Measurements from ENCODE around the gene ITGAL. TPM values are rescaled to one million over a fixed set of nuclear protein-coding genes. Genes with fewer than 3 reads are reported as not detected.

Gene ITGAL
- total and polyA plus RNA-seq, 2 of the 13 experiments (the other 11 are each of a cell fraction or from before 2014, with no cell fraction given): 0.86 to 1.2 TPM

DNA sequence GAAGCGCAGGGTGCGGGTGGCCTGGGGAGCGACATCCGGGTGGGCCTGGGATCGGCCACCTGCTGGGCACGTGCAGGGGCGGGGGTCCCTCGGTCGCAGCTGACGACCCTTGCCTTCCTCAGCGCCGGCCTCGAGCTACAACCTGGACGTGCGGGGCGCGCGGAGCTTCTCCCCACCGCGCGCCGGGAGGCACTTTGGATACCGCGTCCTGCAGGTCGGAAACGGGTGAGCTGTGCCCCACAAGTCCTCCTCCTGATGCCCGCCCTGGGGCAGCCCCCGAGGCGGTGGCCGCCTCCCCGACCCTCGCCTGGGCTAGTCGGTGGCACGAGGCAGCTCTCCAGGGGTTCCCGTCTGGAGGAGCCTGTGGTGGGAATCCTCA, 1.5 kb downstream of the ITGAL start:
- FAIRE-seq (no peak), ATAC-seq (no peak; the same call in 2 of the 3 replicates), DNase-seq (ENCODE audit: low spot score) (no peak)
- Histone ChIP-seq H3K27ac (ENCODE audit: extremely low read length, insufficient read depth, low read length) (no peak overlapping the region), H3K79me2 (ENCODE audit: insufficient read depth, low read length) (no peaks in the 10 kb centered on the region), H3K4me1 (ENCODE audit: insufficient read depth, low read length) (peaks cover 50% of the 10 kb centered on the region), H3K9ac (ENCODE audit: insufficient read depth, low read depth, low read length) (no peak overlapping the region), H4K20me1 (ENCODE audit: insufficient read depth, low read length) (no peaks in the 10 kb centered on the region), H3K27me3 (ENCODE audit: control insufficient read depth in 1 of 2, insufficient read depth in 2 of 2, low read length in 2 of 2) (peaks cover 3 to 18% of the 10 kb centered on the region in 2 experiments; a peak in 3 of 5 replicates), H2AFZ (ENCODE audit: low read length) (no peak overlapping the region), H3K4me3 (replicated peaks in 1 of 3; ENCODE audit: insufficient read depth in 1 of 3, low read depth in 2 of 3, low read length in 3 of 3) (no peak overlapping the region), H3K36me3 (replicated peaks in 1 of 2; ENCODE audit: control insufficient read depth in 1 of 2, insufficient read depth in 2 of 2, low read length in 2 of 2) (no peaks in the 10 kb centered on the region), H3K4me2 (ENCODE audit: low read depth, low read length) (no peak overlapping the region), H3K9me3 (ENCODE audit: low read length) (no peaks in the 10 kb centered on the region)
- in situ Hi-C loops (cut with HindIII; ENCODE audit: extremely low pct_ligation_motif_present, low pct_unique_long_range_greater_than_20kb) (no loop called here), intact Hi-C loops (cut with micrococcal nuclease; ENCODE audit: unreplicated experiment) (no loop called here)
- POLR2A ChIA-PET: no interaction called here
- TF ChIP-seq GLI4 (CRISPR knock-in tag; IDR thresholded peaks at IDR 0.05; ENCODE audit: borderline replicate concordance) (no peak), FOXA3 (CRISPR knock-in tag; IDR thresholded peaks at IDR 0.05) (no peak)
- WGBS (ENCODE audit: low lambda C conversion rate): 79% methylated on average over 35 of the region's 35 CpGs
- BruUV-seq (replicated peaks): no TSS peak
- CTCF ChIA-PET (ENCODE audit: low intra/inter-chr PET ratio, low total read pairs): no interaction called here

DNA sequence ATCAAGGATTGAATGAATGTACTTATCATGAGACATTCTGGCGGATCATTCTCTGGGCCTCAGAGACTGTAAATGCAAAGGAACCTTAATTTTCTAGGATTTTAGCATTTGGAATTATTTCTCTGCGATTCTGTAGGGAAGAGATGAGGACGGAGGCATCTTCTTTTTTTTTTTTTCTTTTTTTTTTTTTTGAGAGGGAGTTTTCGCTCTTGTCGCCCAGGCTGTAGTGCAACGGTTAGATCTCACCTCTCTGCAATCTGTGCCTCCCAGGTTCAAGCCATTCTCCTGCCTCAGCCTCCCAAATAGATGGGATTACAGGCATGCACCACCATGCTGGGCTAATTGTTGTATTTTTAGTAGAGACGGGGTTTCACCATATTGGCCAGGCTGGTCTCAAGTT, 2.1 kb downstream of the ITGAL start:
- ATAC-seq (no peak), FAIRE-seq (no peak), DNase-seq (ENCODE audit: low spot score) (no peak)
- H4K20me1 ChIP-seq (ENCODE audit: insufficient read depth, low read length): no peaks in the 10 kb centered on the region
- peaks cover 3 to 18% of the 10 kb centered on the region in 2 experiments; a peak in 3 of 5 replicates for H3K27me3 ChIP-seq (ENCODE audit: control insufficient read depth in 1 of 2, insufficient read depth in 2 of 2, low read length in 2 of 2)
- no peak overlapping the region for H3K9ac ChIP-seq (ENCODE audit: insufficient read depth, low read depth, low read length)
- H3K79me2 ChIP-seq (ENCODE audit: insufficient read depth, low read length): no peaks in the 10 kb centered on the region
- no peak overlapping the region for H2AFZ ChIP-seq (ENCODE audit: low read length)
- H3K4me1 ChIP-seq (ENCODE audit: insufficient read depth, low read length): peaks cover 50% of the 10 kb centered on the region
- CTCF ChIA-PET (ENCODE audit: low intra/inter-chr PET ratio, low total read pairs): no interaction called here
- H3K27ac ChIP-seq (ENCODE audit: extremely low read length, insufficient read depth, low read length): no peak overlapping the region
- intact Hi-C loops (cut with micrococcal nuclease; ENCODE audit: unreplicated experiment): no loop called here
- 51% methylated on average over 7 of the region's 7 CpGs for WGBS (ENCODE audit: low lambda C conversion rate)
- no peaks in the 10 kb centered on the region for H3K9me3 ChIP-seq (ENCODE audit: low read length)
- no TSS peak for BruUV-seq (replicated peaks)
- H3K4me2 ChIP-seq (ENCODE audit: low read depth, low read length): no peak overlapping the region
- POLR2A ChIA-PET: no interaction called here
- in situ Hi-C loops (cut with HindIII; ENCODE audit: extremely low pct_ligation_motif_present, low pct_unique_long_range_greater_than_20kb): no loop called here
- TF ChIP-seq, protein P1, sequence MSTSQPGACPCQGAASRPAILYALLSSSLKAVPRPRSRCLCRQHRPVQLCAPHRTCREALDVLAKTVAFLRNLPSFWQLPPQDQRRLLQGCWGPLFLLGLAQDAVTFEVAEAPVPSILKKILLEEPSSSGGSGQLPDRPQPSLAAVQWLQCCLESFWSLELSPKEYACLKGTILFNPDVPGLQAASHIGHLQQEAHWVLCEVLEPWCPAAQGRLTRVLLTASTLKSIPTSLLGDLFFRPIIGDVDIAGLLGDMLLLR (CRISPR knock-in tag; IDR thresholded peaks at IDR 0.05): no peak
- TF ChIP-seq, protein P2, sequence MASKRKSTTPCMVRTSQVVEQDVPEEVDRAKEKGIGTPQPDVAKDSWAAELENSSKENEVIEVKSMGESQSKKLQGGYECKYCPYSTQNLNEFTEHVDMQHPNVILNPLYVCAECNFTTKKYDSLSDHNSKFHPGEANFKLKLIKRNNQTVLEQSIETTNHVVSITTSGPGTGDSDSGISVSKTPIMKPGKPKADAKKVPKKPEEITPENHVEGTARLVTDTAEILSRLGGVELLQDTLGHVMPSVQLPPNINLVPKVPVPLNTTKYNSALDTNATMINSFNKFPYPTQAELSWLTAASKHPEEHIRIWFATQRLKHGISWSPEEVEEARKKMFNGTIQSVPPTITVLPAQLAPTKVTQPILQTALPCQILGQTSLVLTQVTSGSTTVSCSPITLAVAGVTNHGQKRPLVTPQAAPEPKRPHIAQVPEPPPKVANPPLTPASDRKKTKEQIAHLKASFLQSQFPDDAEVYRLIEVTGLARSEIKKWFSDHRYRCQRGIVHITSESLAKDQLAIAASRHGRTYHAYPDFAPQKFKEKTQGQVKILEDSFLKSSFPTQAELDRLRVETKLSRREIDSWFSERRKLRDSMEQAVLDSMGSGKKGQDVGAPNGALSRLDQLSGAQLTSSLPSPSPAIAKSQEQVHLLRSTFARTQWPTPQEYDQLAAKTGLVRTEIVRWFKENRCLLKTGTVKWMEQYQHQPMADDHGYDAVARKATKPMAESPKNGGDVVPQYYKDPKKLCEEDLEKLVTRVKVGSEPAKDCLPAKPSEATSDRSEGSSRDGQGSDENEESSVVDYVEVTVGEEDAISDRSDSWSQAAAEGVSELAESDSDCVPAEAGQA (IDR thresholded peaks at IDR 0.05; ENCODE audit: low read depth): no peak
- TF ChIP-seq, protein P2 (CRISPR knock-in tag; IDR thresholded peaks at IDR 0.05; ENCODE audit: borderline replicate concordance): no peak
- no peak for TF ChIP-seq ZNF263 (CRISPR knock-in tag; IDR thresholded peaks at IDR 0.05)
- TF ChIP-seq ZNF746 (CRISPR knock-in tag; IDR thresholded peaks at IDR 0.05): no peak
- TF ChIP-seq, protein P3, sequence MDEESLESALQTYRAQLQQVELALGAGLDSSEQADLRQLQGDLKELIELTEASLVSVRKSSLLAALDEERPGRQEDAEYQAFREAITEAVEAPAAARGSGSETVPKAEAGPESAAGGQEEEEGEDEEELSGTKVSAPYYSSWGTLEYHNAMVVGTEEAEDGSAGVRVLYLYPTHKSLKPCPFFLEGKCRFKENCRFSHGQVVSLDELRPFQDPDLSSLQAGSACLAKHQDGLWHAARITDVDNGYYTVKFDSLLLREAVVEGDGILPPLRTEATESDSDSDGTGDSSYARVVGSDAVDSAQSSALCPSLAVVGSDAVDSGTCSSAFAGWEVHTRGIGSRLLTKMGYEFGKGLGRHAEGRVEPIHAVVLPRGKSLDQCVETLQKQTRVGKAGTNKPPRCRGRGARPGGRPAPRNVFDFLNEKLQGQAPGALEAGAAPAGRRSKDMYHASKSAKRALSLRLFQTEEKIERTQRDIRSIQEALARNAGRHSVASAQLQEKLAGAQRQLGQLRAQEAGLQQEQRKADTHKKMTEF (CRISPR knock-in tag; IDR thresholded peaks at IDR 0.05): no peak
- H3K36me3 ChIP-seq (replicated peaks in 1 of 2; ENCODE audit: control insufficient read depth in 1 of 2, insufficient read depth in 2 of 2, low read length in 2 of 2): no peaks in the 10 kb centered on the region
- H3K4me3 ChIP-seq (replicated peaks in 1 of 3; ENCODE audit: insufficient read depth in 1 of 3, low read depth in 2 of 3, low read length in 3 of 3): no peak overlapping the region
